Karpas-422 (cell line): ENCODE data around the gene OR2A5. TPM values are rescaled to one million over a fixed set of nuclear protein-coding genes. Genes with fewer than 3 reads are reported as not detected.
"Not testable (repeated sequence)": the region's sequence is repeated elsewhere in the genome, so short reads cannot be mapped to it uniquely, and the experiment has no call there.

Experiments
- DNase-seq: peaks from one replicate; pipeline ENCODE4 v3.0.0-alpha.2; 2015
- H2AFZ ChIP-seq: fragments of 200-600 bp; sonication (generic); 2 replicates; pipeline ENCODE4 v1.6.1; 2014; ENCODE audit warnings: antibody characterized with exemption, low read length, mixed read lengths
- H3K27ac ChIP-seq: fragments of 200-600 bp; sonication (generic); 2 replicates; pipeline ENCODE4 v1.5.1; 2014; ENCODE audit warnings: mild to moderate bottlenecking, low read length, moderate library complexity
- H3K27me3 ChIP-seq: fragments of 200-600 bp; sonication (generic); 2 replicates; pipeline ENCODE4 v1.6.1; 2014; ENCODE audit warnings: low read length, mixed read lengths
- H3K36me3 ChIP-seq: fragments of 200-600 bp; sonication (generic); 2 replicates; pipeline ENCODE4 v1.6.1; 2014; ENCODE audit warnings: low read length, mixed read lengths; ENCODE audit not compliant: insufficient read depth
- H3K4me1 ChIP-seq: fragments of 200-600 bp; sonication (generic); 2 replicates; pipeline ENCODE4 v1.6.1; 2014; ENCODE audit warnings: mild to moderate bottlenecking, low read length, mixed read lengths
- H3K4me2 ChIP-seq: fragments of 200-600 bp; sonication (generic); 2 replicates; pipeline ENCODE4 v1.6.1; 2014; ENCODE audit warnings: low read length, low read depth, mild to moderate bottlenecking; ENCODE audit not compliant: poor library complexity, severe bottlenecking
- H3K4me3 ChIP-seq: fragments of 200-600 bp; sonication (generic); 2 replicates; pipeline ENCODE4 v1.5.1; 2014; ENCODE audit warnings: mild to moderate bottlenecking, antibody characterized with exemption, low read length, mixed read lengths
- H3K79me2 ChIP-seq: fragments of 200-600 bp; sonication (generic); 2 replicates; pipeline ENCODE4 v1.6.1; 2014; ENCODE audit warnings: mild to moderate bottlenecking, low read length, mixed read lengths
- H3K9ac ChIP-seq: fragments of 200-600 bp; sonication (generic); 2 replicates; pipeline ENCODE4 v1.6.0; 2014; ENCODE audit warnings: low read length
- H3K9me2 ChIP-seq: fragments of 200-600 bp; sonication (generic), shearing (Covaris generic); replicated peaks from 2 replicates; pipeline ENCODE4 v1.6.0; 2014; ENCODE audit warnings: mild to moderate bottlenecking, low read length, moderate library complexity; ENCODE audit not compliant: insufficient read depth
- H3K9me3 ChIP-seq: fragments of 300-700, 200-600 bp; sonication (generic); 2 replicates; pipeline ENCODE4 v1.6.1; 2014; ENCODE audit warnings: low read length, mixed read lengths
- H4K20me1 ChIP-seq: fragments of 200-600 bp; sonication (generic); 2 replicates; pipeline ENCODE4 v1.6.1; 2014; ENCODE audit warnings: mild to moderate bottlenecking, antibody characterized with exemption, low read length, low read depth; ENCODE audit not compliant: insufficient read depth
- total RNA-seq: library from RNA; depleted of rRNA; stranded (reverse); fragments of >200 nt; shearing (Covaris generic); gene quantifications from 2 replicates; pipeline ENCODE4 v1.2.3, GENCODE V29; 2014; ENCODE audit warnings: low replicate concordance; rRNA removed

Gene OR2A5
- not detected in 2 replicates for total RNA-seq

DNA sequence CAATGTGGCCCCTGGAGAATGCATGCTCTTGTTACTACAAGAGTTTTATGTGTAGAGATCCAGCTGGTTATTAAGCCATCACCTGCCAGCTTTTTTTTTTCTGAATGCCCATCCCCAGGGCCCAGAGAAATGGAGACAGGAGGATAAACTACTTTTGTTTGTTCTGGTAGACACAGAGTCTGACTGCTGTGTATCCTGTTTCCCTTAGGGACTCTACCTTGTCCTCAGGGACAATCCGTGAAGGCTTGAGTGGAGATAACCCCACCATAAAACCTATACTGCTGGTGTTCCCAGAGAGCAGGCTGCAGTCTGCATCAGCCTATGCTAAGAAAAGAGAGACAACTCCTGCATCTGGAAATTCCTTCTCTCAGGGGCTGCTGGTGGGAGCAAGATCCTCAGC, at the start of gene OR2A5:
TSS of gene OR2A5 (plus strand) at position 301 of the 400 bp plus-strand sequence. CDS start 1,454 bp downstream, outside the sequence.
- DNase-seq = no peak
- Histone ChIP-seq H4K20me1 (no peaks in the 10 kb centered on the region), H3K4me2 (no peak within 1 kb of the TSS), H2AFZ (no peak within 1 kb of the TSS), H3K27me3 (no peaks in the 10 kb centered on the region), H3K4me1 (no peaks in the 10 kb centered on the region), H3K27ac (no peak within 1 kb of the TSS), H3K79me2 (no peaks in the 10 kb centered on the region), H3K4me3 (no peak within 1 kb of the TSS), H3K9ac (no peak within 1 kb of the TSS), H3K9me3 (no peaks in the 10 kb centered on the region), H3K9me2 (no peaks in the 10 kb centered on the region), H3K36me3 (no peaks in the 10 kb centered on the region)

- no peak within 1 kb of the TSS for H3K4me3 ChIP-seq
- no peak within 1 kb of the TSS for H3K27ac ChIP-seq
- no peaks in the 10 kb centered on the region for H3K36me3 ChIP-seq
- no peaks in the 10 kb centered on the region for H3K79me2 ChIP-seq
- DNase-seq = no peak
- H4K20me1 ChIP-seq = no peaks in the 10 kb centered on the region
- H3K4me2 ChIP-seq = no peak within 1 kb of the TSS
- H3K4me1 ChIP-seq = no peaks in the 10 kb centered on the region
- H2AFZ ChIP-seq = no peak within 1 kb of the TSS
- no peaks in the 10 kb centered on the region for H3K9me2 ChIP-seq
- H3K9ac ChIP-seq = no peak within 1 kb of the TSS
- H3K27me3 ChIP-seq = no peaks in the 10 kb centered on the region
- H3K9me3 ChIP-seq = no peaks in the 10 kb centered on the region
Observed at GRCh38 chr7:144000020-144000419, 48.7 kb upstream of the OR2A5 start, which contains the start of gene OR6B1. OR6B1 (plus strand) TSS chr7:144000320; CDS start chr7:144003997, 3,677 bp downstream.

- no peaks in the 10 kb centered on the region for H3K9me3 ChIP-seq
- H3K9ac ChIP-seq = no peak overlapping the region
- no peak overlapping the region for H3K27ac ChIP-seq
- no peak for DNase-seq
- no peaks in the 10 kb centered on the region for H3K79me2 ChIP-seq
- no peaks in the 10 kb centered on the region for H3K4me1 ChIP-seq
- no peak overlapping the region for H2AFZ ChIP-seq
- H3K4me2 ChIP-seq = no peak overlapping the region
- no peaks in the 10 kb centered on the region for H4K20me1 ChIP-seq
- no peaks in the 10 kb centered on the region for H3K9me2 ChIP-seq
- H3K36me3 ChIP-seq = no peaks in the 10 kb centered on the region
- no peaks in the 10 kb centered on the region for H3K27me3 ChIP-seq
- H3K4me3 ChIP-seq = no peak overlapping the region
Observed at GRCh38 chr7:144001543-144001942, 47.2 kb upstream of the OR2A5 start.

GRCh38 chr7:144004703-144005102, 44.0 kb upstream of the OR2A5 start:
- no peak overlapping the region for H3K4me3 ChIP-seq
- no peaks in the 10 kb centered on the region for H3K36me3 ChIP-seq
- no peak overlapping the region for H3K4me2 ChIP-seq
- H3K9me3 ChIP-seq = no peaks in the 10 kb centered on the region
- H3K4me1 ChIP-seq = no peaks in the 10 kb centered on the region
- H3K9me2 ChIP-seq = no peaks in the 10 kb centered on the region
- H3K27ac ChIP-seq = no peak overlapping the region
- H3K27me3 ChIP-seq = no peaks in the 10 kb centered on the region
- no peak for DNase-seq
- no peak overlapping the region for H3K9ac ChIP-seq
- no peaks in the 10 kb centered on the region for H3K79me2 ChIP-seq
- H4K20me1 ChIP-seq = no peaks in the 10 kb centered on the region
- H2AFZ ChIP-seq = no peak overlapping the region

- no peak overlapping the region for H3K4me3 ChIP-seq
Observed at GRCh38 chr7:144006029-144006691, 42.6 kb upstream of the OR2A5 start.

DNA sequence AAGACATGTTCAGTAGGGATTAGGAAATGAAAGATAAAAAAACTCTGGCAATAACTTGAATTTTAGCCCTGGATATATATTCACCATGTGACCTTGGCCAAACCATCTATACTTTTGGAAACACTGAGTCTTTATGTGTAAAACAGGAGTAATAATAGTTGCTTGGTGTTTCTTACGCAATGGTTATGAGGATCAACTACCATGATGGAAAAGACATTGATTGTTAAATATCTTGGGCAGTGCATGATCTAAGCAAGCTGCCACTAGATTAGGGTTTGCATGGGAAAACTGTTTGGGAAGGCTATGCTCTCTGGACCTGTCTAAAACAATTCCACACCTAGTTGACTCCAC, 42.1 kb upstream of the OR2A5 start:
- Histone ChIP-seq H3K9me2 (no peaks in the 10 kb centered on the region), H3K79me2 (no peaks in the 10 kb centered on the region), H3K36me3 (no peaks in the 10 kb centered on the region), H4K20me1 (no peaks in the 10 kb centered on the region), H2AFZ (no peak overlapping the region), H3K27ac (no peak overlapping the region), H3K9me3 (no peaks in the 10 kb centered on the region), H3K4me1 (no peaks in the 10 kb centered on the region), H3K4me3 (no peak overlapping the region), H3K9ac (no peak overlapping the region), H3K4me2 (no peak overlapping the region), H3K27me3 (no peaks in the 10 kb centered on the region)
- DNase-seq = no peak

More at GRCh38 chr7:144006029-144006691, 42.6 kb upstream of the OR2A5 start:
- H3K9me2 ChIP-seq = no peaks in the 10 kb centered on the region
- H3K79me2 ChIP-seq = no peaks in the 10 kb centered on the region
- no peak overlapping the region for H2AFZ ChIP-seq
- no peaks in the 10 kb centered on the region for H3K36me3 ChIP-seq
- no peak overlapping the region for H3K4me2 ChIP-seq
- no peaks in the 10 kb centered on the region for H3K27me3 ChIP-seq
- H3K27ac ChIP-seq = no peak overlapping the region
- H3K9me3 ChIP-seq = no peaks in the 10 kb centered on the region
- no peaks in the 10 kb centered on the region for H4K20me1 ChIP-seq
- DNase-seq = no peak
- H3K4me1 ChIP-seq = no peaks in the 10 kb centered on the region
- no peak overlapping the region for H3K9ac ChIP-seq

- no peaks in the 10 kb centered on the region for H4K20me1 ChIP-seq
- H2AFZ ChIP-seq = no peak overlapping the region
- DNase-seq = no peak
- no peak overlapping the region for H3K4me2 ChIP-seq
- H3K36me3 ChIP-seq = no peaks in the 10 kb centered on the region
- no peaks in the 10 kb centered on the region for H3K79me2 ChIP-seq
- H3K27me3 ChIP-seq = no peaks in the 10 kb centered on the region
- H3K27ac ChIP-seq = no peak overlapping the region
- H3K4me3 ChIP-seq = no peak overlapping the region
- no peak overlapping the region for H3K9ac ChIP-seq
- no peaks in the 10 kb centered on the region for H3K9me3 ChIP-seq
- H3K4me1 ChIP-seq = no peaks in the 10 kb centered on the region
- H3K9me2 ChIP-seq = no peaks in the 10 kb centered on the region
Observed at GRCh38 chr7:144009361-144009760, 39.4 kb upstream of the OR2A5 start.

DNA sequence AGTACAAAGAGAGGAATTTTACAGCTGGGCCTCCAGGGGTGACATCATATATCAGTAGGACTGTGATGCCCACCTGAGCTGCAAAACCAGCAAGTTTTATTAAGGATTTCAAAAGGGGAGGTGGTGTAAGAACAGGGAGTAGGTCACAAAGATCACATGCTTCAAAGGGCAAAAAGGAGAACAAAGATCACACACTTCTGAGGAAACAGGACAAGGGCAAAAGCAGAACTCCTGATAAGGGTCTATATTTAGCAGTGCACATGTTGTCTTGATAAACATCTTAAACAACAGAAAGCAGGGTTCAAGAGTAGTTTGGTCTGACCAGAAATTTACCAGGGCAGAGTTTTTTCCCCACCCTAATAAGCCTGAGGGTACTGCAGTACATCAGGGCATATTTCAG, 38.7 kb upstream of the OR2A5 start:
- H3K27me3 ChIP-seq, H3K79me2 ChIP-seq, H3K9ac ChIP-seq, H4K20me1 ChIP-seq, H3K9me3 ChIP-seq, H3K4me3 ChIP-seq, H3K36me3 ChIP-seq, H3K4me1 ChIP-seq, DNase-seq, H3K4me2 ChIP-seq, H3K27ac ChIP-seq, H3K9me2 ChIP-seq, H2AFZ ChIP-seq: not testable (repeated sequence)
